K562 (cell line): ENCODE results near the gene TTC32. TPM values are rescaled to one million over a fixed set of nuclear protein-coding genes. Genes with fewer than 3 reads are reported as not detected.

Experiments
- DPF2 ChIP-seq: fragments of 450-650 bp; IDR thresholded peaks from 2 replicates; pipeline ENCODE4 v1.6.1; 2016
- HDAC8 ChIP-seq: fragments of 450-650 bp; IDR thresholded peaks from 2 replicates; pipeline ENCODE4 v1.6.1; 2016; ENCODE audit warnings: mild to moderate bottlenecking, missing genetic modification characterization, moderate library complexity, missing compliant biosample characterization
- IFI16 ChIP-seq: fragments of 250-450 bp; sonication (Bioruptor Pico); IDR thresholded peaks from 2 replicates; pipeline ENCODE4 v2.1.2; 2022; ENCODE audit warnings: mild to moderate bottlenecking, inconsistent platforms
- KLF6 ChIP-seq: fragments of 250-450 bp; sonication (Bioruptor Pico); IDR thresholded peaks from 2 replicates; pipeline ENCODE4 v1.4.0; 2020; ENCODE audit warnings: mild to moderate bottlenecking, moderate library complexity, borderline replicate concordance
- MEIS2 ChIP-seq: fragments of 450-650 bp; IDR thresholded peaks from 2 replicates; pipeline ENCODE4 v1.6.1; 2014; ENCODE audit warnings: mild to moderate bottlenecking; ENCODE audit not compliant: partially characterized antibody
- MTA1 ChIP-seq: fragments of 450-650 bp; IDR thresholded peaks from 2 replicates; pipeline ENCODE4 v1.6.1; 2017; ENCODE audit warnings: borderline replicate concordance
- PRMT5 ChIP-seq: sonication (generic); formaldehyde crosslinking; IDR thresholded peaks from 2 replicates; pipeline ENCODE4 v1.5.0; 2020; ENCODE audit warnings: missing genetic modification reagents
- RBBP5 ChIP-seq: fragments of 200-600 bp; sonication (generic); IDR thresholded peaks from 2 replicates; pipeline ENCODE4 v1.6.1; 2012; ENCODE audit warnings: borderline replicate concordance, mild to moderate bottlenecking, low read length, control low read depth, inconsistent platforms; ENCODE audit not compliant: insufficient read depth, poor library complexity, severe bottlenecking
- STAG1 ChIP-seq: sonication (generic); formaldehyde crosslinking; IDR thresholded peaks from 2 replicates; pipeline ENCODE4 v1.5.0; 2020; ENCODE audit warnings: missing genetic modification reagents, borderline replicate concordance
- TBL1XR1 ChIP-seq, 2 experiments: IDR thresholded peaks; 2 replicates each; pipeline ENCODE4 v1.6.1; 2012; ENCODE audit warnings: improper control_type of control experiment in 2 of 2, low read length in 2 of 2, mild to moderate bottlenecking in 1 of 2
- ZNF121 ChIP-seq: sonication (generic); formaldehyde crosslinking; conservative IDR thresholded peaks from 2 replicates; pipeline ENCODE4 v1.8.0; 2022; ENCODE audit warnings: missing genetic modification reagents
- ZNF707 ChIP-seq: fragments of 250-450 bp; sonication (Bioruptor Pico); conservative IDR thresholded peaks from 2 replicates; pipeline ENCODE4 v1.8.0; 2022; ENCODE audit warnings: inconsistent platforms, mild to moderate bottlenecking, moderate library complexity
- polyA plus RNA-seq, 8 experiments: library from polyadenylated mRNA; depleted of rRNA in 4 of 8; stranded (reverse) in 5 of 8; unstranded in 3 of 8; fragments of >200 nt; fragmentation: Nextera tagmentation in 2 of 8; fragmentation: Illumina TruSeq in 1 of 8; extraction: Ambion mirVana in 2 of 8; extraction: Trizol in 1 of 8; gene quantifications; 2 replicates each; pipeline versions ENCODE4 v1.2.1 to v1.2.3, GENCODE V29; 2011 to 2014; ENCODE audit warnings: inconsistent platforms in 1 of 8, missing spikeins in 1 of 8
- total RNA-seq, 7 experiments: library from RNA; depleted of rRNA in 6 of 7; stranded (reverse); fragments of >200 nt in 6 of 7; fragmentation: Illumina TruSeq in 2 of 7; extraction: Trizol in 2 of 7; gene quantifications; 2 replicates each; pipeline versions ENCODE4 v1.2.1 to v1.2.3, GENCODE V29; 2011 to 2021; ENCODE audit warnings: low replicate concordance in 1 of 7
- TF ChIP-seq, protein P1 (sequence below), 2 experiments: fragments of 450-650 bp; IDR thresholded peaks; 2 replicates each; pipeline ENCODE4 v1.6.1; 2016
- TF ChIP-seq, protein P2 (sequence below), 2 experiments: IDR thresholded peaks; 2 replicates each; pipeline ENCODE4 v1.6.1; 2011; ENCODE audit warnings: borderline replicate concordance in 1 of 2, control low read depth in 1 of 2, low read depth in 1 of 2, low read length in 1 of 2, mild to moderate bottlenecking in 1 of 2, mixed read lengths in 1 of 2, moderate library complexity in 1 of 2; ENCODE audit not compliant: insufficient read depth in 1 of 2, insufficient read length in 1 of 2, poor library complexity in 1 of 2, severe bottlenecking in 1 of 2; ENCODE audit errors: extremely low read depth in 1 of 2
- TF ChIP-seq, protein P3 (sequence below): fragments of 450-650 bp; formaldehyde crosslinking; conservative IDR thresholded peaks from 2 replicates; pipeline ENCODE4 v1.4.0; 2022; ENCODE audit warnings: mild to moderate bottlenecking, missing genetic modification characterization
- TF ChIP-seq, protein P4 (sequence below): fragments of 450-650 bp; IDR thresholded peaks from 2 replicates; pipeline ENCODE4 v1.6.1; 2016
- TF ChIP-seq, protein P5 (sequence below): sonication (generic); formaldehyde crosslinking; IDR thresholded peaks from 2 replicates; pipeline ENCODE4 v1.4.0; 2020; ENCODE audit warnings: mild to moderate bottlenecking, missing genetic modification reagents
- TF ChIP-seq, protein P6 (sequence below): fragments of 250-450 bp; sonication (Bioruptor Pico); IDR thresholded peaks from 2 replicates; pipeline ENCODE4 v1.8.0; 2022; ENCODE audit warnings: moderate library complexity, mild to moderate bottlenecking, inconsistent platforms

Gene TTC32
- total and polyA plus RNA-seq, 9 of the 15 experiments (the other 6 are each of a cell fraction or from before 2014, with no cell fraction given) = 27.6 to 71.4 (median 52.6) TPM

DNA sequence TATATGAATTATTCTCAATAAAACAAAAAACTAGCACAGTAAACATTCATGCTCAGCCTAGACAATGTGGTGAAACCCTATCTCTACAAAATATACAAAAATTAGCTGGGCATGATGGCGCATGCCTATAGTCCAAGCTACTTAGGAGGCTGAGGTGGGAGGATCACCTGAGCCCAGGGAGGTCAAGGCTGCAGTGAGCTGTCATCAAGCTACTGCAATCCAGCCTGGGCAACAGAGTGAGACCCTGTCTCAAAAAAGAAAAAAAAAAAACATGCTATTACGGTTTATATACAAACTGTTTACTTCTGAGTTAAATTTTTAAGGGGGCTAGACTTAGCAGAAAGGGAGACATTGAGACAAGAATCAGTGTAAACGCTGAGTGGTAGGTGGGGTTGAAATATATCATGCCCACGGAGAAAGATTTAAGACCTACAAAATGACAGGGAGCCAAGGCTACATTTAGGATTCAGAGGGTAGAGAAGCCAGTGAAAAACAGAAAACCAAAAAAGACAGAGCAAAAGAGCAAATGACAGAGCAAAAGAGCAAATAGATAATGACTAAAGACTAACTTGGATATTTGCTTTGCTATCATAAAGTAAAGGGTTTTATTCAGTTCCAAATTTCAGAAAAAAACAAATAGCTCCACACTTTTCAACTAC is 7.5 kb downstream of the TTC32 start (continued):
- TF ChIP-seq ZNF121 (CRISPR knock-in tag) = peak; percentile 77
- TF ChIP-seq, protein P1, sequence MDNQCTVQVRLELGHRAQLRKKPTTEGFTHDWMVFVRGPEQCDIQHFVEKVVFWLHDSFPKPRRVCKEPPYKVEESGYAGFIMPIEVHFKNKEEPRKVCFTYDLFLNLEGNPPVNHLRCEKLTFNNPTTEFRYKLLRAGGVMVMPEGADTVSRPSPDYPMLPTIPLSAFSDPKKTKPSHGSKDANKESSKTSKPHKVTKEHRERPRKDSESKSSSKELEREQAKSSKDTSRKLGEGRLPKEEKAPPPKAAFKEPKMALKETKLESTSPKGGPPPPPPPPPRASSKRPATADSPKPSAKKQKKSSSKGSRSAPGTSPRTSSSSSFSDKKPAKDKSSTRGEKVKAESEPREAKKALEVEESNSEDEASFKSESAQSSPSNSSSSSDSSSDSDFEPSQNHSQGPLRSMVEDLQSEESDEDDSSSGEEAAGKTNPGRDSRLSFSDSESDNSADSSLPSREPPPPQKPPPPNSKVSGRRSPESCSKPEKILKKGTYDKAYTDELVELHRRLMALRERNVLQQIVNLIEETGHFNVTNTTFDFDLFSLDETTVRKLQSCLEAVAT (IDR thresholded peaks at IDR 0.05) = 0 out of 4 replicates have a peak, but pooled peaks of 1 of the 2 experiments have one; percentile 6
- TF ChIP-seq RBBP5 = no peak
- TF ChIP-seq, protein P2, sequence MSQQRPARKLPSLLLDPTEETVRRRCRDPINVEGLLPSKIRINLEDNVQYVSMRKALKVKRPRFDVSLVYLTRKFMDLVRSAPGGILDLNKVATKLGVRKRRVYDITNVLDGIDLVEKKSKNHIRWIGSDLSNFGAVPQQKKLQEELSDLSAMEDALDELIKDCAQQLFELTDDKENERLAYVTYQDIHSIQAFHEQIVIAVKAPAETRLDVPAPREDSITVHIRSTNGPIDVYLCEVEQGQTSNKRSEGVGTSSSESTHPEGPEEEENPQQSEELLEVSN (IDR thresholded peaks at IDR 0.05; ENCODE audit: borderline replicate concordance in 1 of 2, extremely low read depth in 1 of 2, insufficient read depth in 1 of 2, insufficient read length in 1 of 2, low read depth in 1 of 2, low read length in 1 of 2, poor library complexity in 1 of 2, severe bottlenecking in 1 of 2) = no peak
- TF ChIP-seq ZNF707 = no peak
- TF ChIP-seq, protein P3, sequence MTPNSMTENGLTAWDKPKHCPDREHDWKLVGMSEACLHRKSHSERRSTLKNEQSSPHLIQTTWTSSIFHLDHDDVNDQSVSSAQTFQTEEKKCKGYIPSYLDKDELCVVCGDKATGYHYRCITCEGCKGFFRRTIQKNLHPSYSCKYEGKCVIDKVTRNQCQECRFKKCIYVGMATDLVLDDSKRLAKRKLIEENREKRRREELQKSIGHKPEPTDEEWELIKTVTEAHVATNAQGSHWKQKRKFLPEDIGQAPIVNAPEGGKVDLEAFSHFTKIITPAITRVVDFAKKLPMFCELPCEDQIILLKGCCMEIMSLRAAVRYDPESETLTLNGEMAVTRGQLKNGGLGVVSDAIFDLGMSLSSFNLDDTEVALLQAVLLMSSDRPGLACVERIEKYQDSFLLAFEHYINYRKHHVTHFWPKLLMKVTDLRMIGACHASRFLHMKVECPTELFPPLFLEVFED (CRISPR knock-in tag) = no peak
- no peak for TF ChIP-seq STAG1 (CRISPR knock-in tag)
- peak; percentile 79 for TF ChIP-seq MEIS2
- TF ChIP-seq TBL1XR1 (IDR thresholded peaks at IDR 0.05; ENCODE audit: low read length in 2 of 2) = no peak
- TF ChIP-seq, protein P4, sequence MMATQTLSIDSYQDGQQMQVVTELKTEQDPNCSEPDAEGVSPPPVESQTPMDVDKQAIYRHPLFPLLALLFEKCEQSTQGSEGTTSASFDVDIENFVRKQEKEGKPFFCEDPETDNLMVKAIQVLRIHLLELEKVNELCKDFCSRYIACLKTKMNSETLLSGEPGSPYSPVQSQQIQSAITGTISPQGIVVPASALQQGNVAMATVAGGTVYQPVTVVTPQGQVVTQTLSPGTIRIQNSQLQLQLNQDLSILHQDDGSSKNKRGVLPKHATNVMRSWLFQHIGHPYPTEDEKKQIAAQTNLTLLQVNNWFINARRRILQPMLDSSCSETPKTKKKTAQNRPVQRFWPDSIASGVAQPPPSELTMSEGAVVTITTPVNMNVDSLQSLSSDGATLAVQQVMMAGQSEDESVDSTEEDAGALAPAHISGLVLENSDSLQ = peak; percentile 59; the same call in 1 of the 2 replicates
- TF ChIP-seq, protein P5, sequence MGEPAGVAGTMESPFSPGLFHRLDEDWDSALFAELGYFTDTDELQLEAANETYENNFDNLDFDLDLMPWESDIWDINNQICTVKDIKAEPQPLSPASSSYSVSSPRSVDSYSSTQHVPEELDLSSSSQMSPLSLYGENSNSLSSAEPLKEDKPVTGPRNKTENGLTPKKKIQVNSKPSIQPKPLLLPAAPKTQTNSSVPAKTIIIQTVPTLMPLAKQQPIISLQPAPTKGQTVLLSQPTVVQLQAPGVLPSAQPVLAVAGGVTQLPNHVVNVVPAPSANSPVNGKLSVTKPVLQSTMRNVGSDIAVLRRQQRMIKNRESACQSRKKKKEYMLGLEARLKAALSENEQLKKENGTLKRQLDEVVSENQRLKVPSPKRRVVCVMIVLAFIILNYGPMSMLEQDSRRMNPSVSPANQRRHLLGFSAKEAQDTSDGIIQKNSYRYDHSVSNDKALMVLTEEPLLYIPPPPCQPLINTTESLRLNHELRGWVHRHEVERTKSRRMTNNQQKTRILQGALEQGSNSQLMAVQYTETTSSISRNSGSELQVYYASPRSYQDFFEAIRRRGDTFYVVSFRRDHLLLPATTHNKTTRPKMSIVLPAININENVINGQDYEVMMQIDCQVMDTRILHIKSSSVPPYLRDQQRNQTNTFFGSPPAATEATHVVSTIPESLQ (CRISPR knock-in tag) = no peak
- TF ChIP-seq, protein P6, sequence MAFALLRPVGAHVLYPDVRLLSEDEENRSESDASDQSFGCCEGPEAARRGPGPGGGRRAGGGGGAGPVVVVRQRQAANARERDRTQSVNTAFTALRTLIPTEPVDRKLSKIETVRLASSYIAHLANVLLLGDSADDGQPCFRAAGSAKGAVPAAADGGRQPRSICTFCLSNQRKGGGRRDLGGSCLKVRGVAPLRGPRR (CRISPR knock-in tag) = no peak
- no peak for TF ChIP-seq MTA1
- no peak for TF ChIP-seq HDAC8
- TF ChIP-seq IFI16 = no peak
- no peak for TF ChIP-seq PRMT5 (CRISPR knock-in tag)
- peak; percentile 22; the same call in 1 of the 2 replicates for TF ChIP-seq DPF2
- TF ChIP-seq KLF6 (CRISPR knock-in tag) = no peak
